Kidney (tissue), 2 donors: ENCODE results near the gene GRM1. TPM values are rescaled to one million over a fixed set of nuclear protein-coding genes. Genes with fewer than 3 reads are reported as not detected.

Experiments used
- polyA plus RNA-seq: library from polyadenylated mRNA; stranded (reverse); fragments of 350-450 nt; fragmentation: Illumina TruSeq; extraction: RNeasy Lipid Tissue Mini Kit (QIAGEN cat#74804); gene quantifications from one replicate; pipeline ENCODE4 v1.2.3, GENCODE V29; 2014; ENCODE audit warnings: low read depth, low replicate concordance; ENCODE audit not compliant: insufficient read depth
- total RNA-seq: library from RNA; stranded (reverse); fragmentation: NEBNext Ultra II Directional; extraction: Animal tissue kit (Norgen Biotek cat#: 25700); gene quantifications from one replicate; pipeline ENCODE4 v1.2.1, GENCODE V29; 2021
- donor health status: DM: yes; HTN: yes; CAD: no.

The GRM1 gene
- total and polyA plus RNA-seq, 2 donors from 2014 or later: 0.19 to 0.82 TPM

Other genes with a start within 250 kb of the GRM1 start
- gene FBXO30, start 214.3 kb upstream of the GRM1 start, total RNA-seq: 8.2 TPM
- 2.5 TPM for gene FBXO30, start 214.3 kb upstream of the GRM1 start, polyA plus RNA-seq
- 20.8 TPM for gene SHPRH, start 64.7 kb upstream of the GRM1 start, total RNA-seq
- 3.3 TPM for gene SHPRH, start 64.7 kb upstream of the GRM1 start, polyA plus RNA-seq